NCI-H1436 (cell line): ENCODE results near the gene LGMN.
"Not testable (repeated sequence)": the region's sequence is repeated elsewhere in the genome, so short reads cannot be mapped to it uniquely, and the experiment has no call there.

ENCODE experiments used
- DNase-seq: peaks from one replicate; lab custom pipeline; 2025; lab: John Stamatoyannopoulos, UW

Gene LGMN

DNA sequence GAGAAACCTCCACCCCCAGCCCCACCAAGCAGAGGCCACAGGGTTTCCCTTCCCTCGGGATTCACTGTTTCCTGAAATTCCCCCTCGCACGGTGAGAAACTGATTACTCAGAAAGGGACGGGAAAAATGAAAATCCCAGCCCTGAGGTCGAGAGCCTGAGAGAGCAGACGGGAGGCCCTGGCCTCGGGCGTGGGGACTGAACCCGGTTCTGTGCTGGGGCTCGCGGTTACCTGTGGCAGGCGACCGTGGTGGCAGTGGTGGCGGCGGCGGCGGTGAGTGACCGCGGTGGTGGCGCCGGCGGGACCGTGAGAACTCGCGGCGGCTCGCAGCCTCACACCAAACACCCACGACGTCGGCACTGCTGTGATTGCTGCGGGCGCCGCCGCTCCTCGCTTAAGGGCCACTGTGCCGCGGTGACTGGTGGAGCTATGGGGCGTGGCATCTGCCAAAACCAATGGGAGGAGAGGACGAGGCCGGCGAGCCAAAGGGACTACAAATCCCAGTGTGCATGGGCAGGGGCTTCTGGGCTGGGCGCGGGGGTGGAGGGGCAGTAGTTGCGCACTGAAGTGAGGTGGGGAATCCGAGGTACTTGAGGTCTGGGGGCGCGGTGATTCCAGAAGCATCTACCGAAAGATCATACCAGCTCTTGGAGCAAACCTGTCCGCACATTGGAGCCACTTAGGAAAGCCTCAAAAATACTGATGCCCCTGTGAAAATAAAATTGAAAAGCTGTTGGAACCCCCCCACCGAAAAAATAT is at the start of gene LGMN:
Gene LGMN (minus strand): TSS at position 369 of the 758 bp plus-strand sequence. CDS start 15,841 bp downstream, outside the sequence.
- DNase-seq: peak; percentile 94

- no peak for DNase-seq
Measured at GRCh38 chr14:92794961-92795360, 46.5 kb upstream of the LGMN start.

- no peak for DNase-seq
Measured at GRCh38 chr14:92794547-92794941, 46.1 kb upstream of the LGMN start.

DNA sequence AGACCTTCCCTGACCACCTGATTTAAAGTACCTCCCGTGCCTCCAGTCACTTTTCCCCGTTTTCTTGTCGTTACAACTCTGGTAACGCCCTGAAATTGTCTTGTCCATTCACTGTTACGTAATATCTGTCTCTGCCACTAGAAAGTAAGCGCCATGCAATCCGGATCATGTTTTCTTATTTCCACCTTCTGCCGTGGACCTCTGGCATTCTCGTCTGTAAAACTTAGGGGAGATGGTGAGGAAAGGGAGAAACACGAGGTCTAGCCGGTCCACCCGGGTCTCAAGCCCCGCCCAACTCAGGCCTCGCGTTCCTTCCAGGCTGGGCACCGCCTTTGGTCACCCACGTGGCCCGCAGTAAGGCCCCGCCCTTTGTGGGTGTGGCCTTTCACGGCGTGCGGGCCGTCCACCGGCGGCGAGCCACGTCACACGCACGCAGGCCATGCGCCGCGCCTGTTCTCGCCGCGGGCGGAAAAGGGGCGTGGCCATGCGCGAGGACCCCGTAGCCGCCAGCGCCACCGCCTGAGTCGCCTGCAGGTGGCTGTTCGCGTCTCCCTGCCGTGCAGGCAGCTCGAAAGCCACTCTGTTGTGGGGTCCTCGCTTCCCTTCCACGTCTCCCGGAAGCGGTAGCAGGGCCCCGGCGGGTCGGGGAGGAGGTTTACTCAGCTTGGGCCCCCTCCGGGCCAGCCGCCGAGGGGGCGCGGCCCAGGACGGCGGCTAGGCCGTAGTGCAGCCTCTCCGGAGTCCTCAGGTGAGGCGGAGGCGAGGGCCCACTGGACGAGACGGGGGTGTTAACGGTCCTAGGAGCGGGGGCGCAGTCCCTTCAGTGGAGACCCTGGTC is 45.5 kb upstream of the LGMN start, which contains the start of gene GOLGA5:
Gene GOLGA5 (plus strand): TSS at position 597 of the 838 bp plus-strand sequence. CDS start 3,133 bp downstream, outside the sequence.
- DNase-seq: peak; percentile 97

DNA sequence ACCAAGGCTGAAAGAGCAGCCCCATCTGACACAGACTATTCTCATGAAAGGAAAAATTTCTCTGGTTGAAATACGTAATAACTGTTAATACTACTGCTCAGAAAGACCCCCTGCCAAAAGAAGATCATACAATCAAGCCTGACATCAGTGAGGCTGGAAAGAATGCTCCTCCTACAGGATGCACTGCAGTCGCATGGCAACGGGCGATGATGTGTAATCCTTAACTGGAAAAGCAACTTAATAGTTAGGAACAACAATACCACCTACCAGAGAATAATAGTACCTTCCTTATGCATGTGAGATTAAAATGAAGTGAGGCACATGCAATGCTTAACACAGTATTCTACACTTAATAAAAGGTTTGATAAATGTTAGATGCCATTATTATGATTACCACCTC is 44.5 kb upstream of the LGMN start:
- no peak for DNase-seq

- DNase-seq: no peak
Measured at GRCh38 chr14:92789457-92790089, 41.1 kb upstream of the LGMN start.

DNA sequence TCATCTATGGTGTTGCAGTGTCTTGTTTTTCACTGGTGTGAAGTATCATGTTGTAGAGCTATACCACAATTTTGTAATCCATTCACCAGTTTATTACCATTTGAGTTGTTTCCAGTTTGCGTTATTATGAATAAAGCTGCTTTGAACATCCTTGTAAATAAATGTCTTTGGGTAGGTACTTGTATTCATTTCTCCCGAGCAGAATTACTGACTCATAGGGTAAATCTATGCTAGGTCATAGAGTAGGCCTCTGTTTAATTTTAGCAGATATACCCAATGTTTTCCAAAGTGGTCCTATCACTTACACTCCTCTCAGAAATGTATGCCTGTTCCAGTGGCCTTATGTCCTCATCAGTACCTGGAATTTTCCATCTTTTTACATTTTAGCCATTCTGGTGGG is 39.1 kb upstream of the LGMN start:
- DNase-seq: no peak

GRCh38 chr14:92786427-92786756 is 38.0 kb upstream of the LGMN start:
- DNase-seq: no peak

- DNase-seq: no peak
Measured at GRCh38 chr14:92785667-92786426, 37.4 kb upstream of the LGMN start.

GRCh38 chr14:92783813-92784431 is 35.5 kb upstream of the LGMN start:
- peak; percentile 72 for DNase-seq

DNA sequence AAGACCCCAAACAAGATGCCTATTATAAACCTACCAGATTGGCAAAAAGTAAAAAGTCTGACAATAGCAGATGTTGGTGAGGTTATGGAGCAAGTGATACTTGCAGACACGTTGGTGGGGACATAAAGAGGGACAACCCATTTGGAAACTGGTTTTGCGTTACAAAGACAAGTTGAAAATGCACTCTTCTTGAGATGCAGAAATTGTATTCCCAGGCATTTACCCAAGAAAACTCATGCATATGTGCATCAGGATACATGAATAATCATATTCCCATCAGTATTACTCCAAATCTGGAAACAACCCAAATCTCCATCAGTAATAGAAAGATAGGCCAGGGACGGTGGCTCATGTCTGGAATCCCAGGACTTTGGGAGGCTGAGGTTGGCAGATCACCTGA is 32.9 kb upstream of the LGMN start:
- no peak for DNase-seq

DNA sequence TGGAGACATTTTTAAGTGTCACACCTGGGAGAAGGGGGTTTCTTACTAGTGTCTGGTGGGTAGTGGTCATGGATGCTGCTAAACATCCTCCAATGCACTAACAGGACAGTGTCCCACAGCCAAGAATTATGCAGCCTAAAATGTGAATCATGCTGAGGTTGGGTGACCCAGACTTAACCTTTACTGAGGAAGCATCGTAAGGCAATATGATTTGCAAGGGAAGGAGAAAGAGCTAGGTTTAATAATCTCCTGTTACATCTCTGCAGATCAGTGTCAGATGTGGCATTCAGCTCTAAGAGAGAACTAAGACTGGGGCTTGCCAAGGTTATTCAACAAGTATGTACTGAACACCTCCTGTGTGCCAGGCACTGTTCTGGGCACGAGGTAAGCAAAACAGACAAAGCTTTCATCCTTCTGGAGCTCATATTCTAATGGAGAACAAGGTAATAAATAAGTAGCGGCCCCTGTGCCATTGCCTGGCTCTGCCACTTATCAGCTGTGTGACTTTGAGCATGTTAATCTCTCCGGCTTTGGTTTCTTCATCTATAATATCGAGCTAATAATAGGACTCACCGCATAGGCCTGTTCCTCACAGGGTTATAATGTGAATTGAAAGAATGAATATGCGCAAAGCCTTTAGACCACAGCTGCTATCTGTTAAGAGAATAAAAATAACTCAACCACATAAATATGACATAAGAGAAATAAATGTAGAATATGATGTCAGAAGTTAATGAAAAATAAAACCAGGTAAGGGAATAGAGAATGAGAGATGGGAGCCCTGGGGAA is 32.2 kb upstream of the LGMN start:
- no peak for DNase-seq

- not testable (repeated sequence) for DNase-seq
Measured at GRCh38 chr14:92778868-92779565, 30.6 kb upstream of the LGMN start.

GRCh38 chr14:92775292-92775691 is 26.9 kb upstream of the LGMN start:
- not testable (repeated sequence) for DNase-seq

GRCh38 chr14:92774572-92774971 is 26.1 kb upstream of the LGMN start:
- DNase-seq: no peak

GRCh38 chr14:92770484-92770883 is 22.1 kb upstream of the LGMN start:
- no peak for DNase-seq

GRCh38 chr14:92768795-92769194 is 20.4 kb upstream of the LGMN start:
- DNase-seq: no peak

DNA sequence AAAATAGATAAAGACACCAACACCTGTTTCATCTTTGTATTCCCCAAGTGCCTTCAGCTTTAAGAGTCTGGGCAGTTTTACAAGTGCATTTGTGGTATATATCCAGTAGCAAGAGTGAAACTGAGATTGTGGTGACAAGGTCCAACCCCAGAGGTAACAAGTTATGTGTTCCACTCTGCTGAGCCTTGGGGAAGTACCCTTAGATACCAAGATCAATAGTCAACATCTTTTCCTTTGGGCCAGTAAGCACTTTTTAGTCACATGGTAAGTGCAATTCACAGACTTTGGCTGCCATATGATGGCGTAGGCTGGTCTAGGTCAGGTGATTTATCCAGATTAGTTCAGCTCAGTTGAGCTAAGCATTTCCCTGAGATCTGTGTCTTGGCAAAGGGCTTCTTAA is 19.8 kb upstream of the LGMN start:
- DNase-seq: not testable (repeated sequence)

DNA sequence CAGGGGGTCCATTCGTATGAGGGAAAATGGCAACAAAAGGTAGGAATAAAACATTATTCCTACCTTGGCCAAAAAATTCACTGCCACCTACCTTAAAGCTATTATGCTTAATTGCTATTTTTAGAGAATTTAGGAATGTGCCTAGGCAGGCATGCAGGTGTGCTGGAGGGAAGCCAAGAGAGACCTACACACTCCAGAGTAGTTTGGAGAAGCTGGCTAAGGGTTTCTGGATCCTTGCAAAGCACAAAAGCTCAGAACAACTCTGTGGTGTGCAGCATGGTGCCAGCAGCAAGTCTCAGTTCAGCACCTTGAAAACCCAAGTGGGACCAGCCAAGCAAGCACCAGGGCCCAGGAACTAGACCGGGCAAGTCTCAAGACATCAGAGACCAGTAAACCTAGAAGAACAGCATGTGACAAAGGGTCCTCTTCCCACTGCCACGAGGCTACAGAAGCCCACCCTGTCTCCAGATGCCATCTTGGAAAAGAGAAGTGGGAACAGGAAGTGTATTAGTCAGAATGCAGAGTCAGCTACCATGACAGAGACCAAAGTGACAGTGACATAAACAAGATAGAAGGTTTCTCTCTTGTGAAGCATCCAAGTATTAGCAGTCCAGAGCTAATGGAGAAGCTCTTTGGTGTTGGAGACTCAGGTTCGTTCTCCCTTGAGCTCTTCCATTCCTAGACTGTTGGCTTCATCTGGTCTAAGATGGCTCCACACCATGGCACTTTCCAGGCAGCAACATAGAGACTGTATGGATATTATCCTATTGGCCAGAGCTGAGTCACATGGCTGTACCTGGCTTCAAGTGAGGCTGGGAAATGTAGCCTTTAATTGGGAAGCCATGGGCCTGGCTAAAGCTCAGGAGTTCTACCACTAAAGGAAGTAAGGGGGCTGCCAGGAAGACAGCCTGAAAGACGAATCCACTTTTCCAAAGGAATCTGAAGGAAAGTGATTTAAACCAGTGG is 15.5 kb upstream of the LGMN start:
- not testable (repeated sequence) for DNase-seq
